ENCODE results near the gene CASTOR2.
"Not testable (repeated sequence)": the region's sequence is repeated elsewhere in the genome, so short reads cannot be mapped to it uniquely, and the experiment has no call there.

GRCh38 chr7:74971431-74971830 is 6.9 kb downstream of the CASTOR2 start:
- TF ChIP-seq CTCF (conservative IDR thresholded peaks at IDR 0.05; ENCODE audit: low read length); EZH2phosphoT487 (IDR thresholded peaks at IDR 0.05; ENCODE audit: borderline replicate concordance): not testable (repeated sequence)

All from Loucy (cell line).